HK-2 (cell line): Measurements from ENCODE around the gene HOXB8.
A peak's percentile ranks its signal among the peaks of the same experiment; 100 is the strongest.

Source experiments
- DNase-seq: peaks from one replicate; pipeline ENCODE4 v3.0.0-alpha.2; 2018; ENCODE audit not compliant: unreplicated experiment

The HOXB8 gene

GRCh38 chr17:48610282-48611211 lies 4.5 kb downstream of the HOXB8 start, which contains the start of gene HOXB7:
HOXB7 (minus strand) TSS chr17:48611017; CDS start chr17:48610918, 99 bp downstream.
- peak; percentile 82 for DNase-seq

- DNase-seq: no peak
Observed at GRCh38 chr17:48609759-48610281, 5.3 kb downstream of the HOXB8 start.

- DNase-seq: no peak
Observed at GRCh38 chr17:48609033-48609432, 6.1 kb downstream of the HOXB8 start.

GRCh38 chr17:48608494-48608834 lies 6.6 kb downstream of the HOXB8 start:
- no peak for DNase-seq

GRCh38 chr17:48606892-48607614 lies 8.0 kb downstream of the HOXB8 start:
- DNase-seq: no peak

GRCh38 chr17:48605991-48606891 lies 8.9 kb downstream of the HOXB8 start:
- no peak for DNase-seq

GRCh38 chr17:48605409-48605919 lies 9.6 kb downstream of the HOXB8 start:
- DNase-seq: no peak

GRCh38 chr17:48604770-48605329 lies 10.2 kb downstream of the HOXB8 start, which contains the start of gene HOXB6:
HOXB6 (minus strand) TSS chr17:48604986; CDS start chr17:48598150, 6,836 bp downstream.
- DNase-seq: peak; percentile 62

DNA sequence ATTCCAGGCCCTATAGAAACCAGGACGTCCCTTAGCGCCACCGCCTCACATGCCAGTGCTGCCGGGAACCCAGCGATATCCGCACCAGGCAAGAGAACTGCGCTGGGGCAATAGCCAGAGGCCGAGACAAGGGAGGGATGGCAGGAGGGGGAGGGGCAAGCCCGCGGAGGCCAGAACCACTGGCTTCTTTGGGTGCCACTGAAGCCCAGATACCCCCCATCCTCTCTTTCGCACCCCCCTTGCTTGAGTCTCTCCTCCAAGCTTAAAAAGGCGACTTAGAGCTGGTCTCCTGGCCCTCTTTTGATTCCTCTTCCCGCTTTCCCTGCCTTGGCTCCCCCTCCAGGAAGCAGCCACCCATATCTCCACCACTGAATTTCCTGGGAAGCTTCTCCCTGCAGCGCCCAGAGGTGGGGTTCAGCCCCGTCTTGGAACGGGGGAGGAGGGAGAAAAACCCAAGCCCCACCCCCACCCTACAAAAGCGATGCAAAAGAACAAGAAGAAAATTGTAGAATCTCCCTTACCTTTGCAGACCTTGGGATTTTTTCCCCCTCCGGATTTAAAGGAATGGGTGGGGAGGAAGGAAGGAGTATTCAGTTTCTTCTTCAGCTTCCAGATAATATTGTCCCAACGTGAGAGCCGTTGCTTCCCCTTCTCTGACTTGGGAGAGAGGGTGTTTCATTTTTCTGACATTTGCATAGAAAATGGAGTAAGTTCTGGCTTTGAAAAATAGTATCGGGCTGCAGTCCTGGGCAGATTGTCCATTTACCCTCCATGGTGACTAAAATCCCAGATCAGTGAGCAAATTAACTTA lies 10.9 kb downstream of the HOXB8 start:
- peak; percentile 72 for DNase-seq

GRCh38 chr17:48601539-48602425 lies 13.3 kb downstream of the HOXB8 start:
- peak; percentile 75 for DNase-seq

DNA sequence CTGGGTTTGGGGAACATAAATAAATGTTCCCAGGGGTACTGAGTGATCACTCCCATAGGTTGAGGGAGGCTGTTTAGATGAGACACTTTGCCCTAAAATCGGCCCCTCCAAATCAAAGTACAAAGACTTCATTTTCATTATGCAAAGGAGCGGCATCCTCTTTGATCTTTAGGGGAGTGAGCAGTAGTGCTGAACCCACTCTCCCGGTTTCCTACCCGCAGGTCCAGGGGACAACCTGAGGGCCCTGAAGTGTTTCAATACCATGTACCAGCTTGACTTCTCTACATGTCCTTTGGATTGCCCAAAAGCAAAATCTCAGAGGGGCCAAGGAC lies 13.9 kb downstream of the HOXB8 start:
- no peak for DNase-seq

GRCh38 chr17:48600244-48601098 lies 14.6 kb downstream of the HOXB8 start:
- peak; percentile 44 for DNase-seq

DNA sequence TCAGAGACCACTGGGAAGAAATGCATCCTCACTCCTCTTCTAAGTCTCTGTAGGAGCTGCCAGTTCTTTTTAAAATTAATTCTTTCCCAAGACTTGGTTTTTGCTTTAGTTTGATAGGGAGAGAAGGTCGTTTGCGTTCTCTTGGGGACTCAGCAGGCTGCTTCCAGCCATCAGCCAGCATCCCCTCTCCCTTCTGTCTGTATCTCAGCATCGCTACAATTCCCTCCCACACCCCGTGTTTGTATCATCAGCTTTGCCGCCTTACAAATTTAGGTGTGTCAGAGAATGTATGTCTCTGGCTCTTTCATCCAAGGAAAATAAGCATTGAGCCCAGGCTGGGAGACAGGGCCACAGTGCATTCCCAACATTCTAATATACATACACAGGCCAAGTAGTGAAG lies 15.7 kb downstream of the HOXB8 start:
- DNase-seq: no peak

DNA sequence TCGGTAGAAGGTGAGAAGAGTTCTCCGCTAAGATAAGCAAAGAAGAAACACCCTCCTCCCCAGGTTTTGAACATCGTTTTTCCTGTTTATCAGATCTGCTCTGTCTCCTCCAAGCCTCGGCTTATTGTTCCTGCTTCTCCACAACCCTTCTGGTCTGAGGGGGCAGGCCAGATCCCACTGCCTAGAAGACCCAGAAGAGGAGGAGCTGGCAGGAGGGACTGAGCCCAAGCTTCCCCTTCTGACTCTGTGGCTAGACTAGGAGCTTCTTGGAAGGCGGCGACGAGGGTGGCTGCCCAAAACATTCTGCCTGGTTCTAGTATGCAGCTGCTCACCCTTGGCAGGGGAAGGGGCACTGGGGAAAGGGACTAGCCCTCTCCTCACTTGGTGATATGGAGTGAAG lies 16.4 kb downstream of the HOXB8 start:
- DNase-seq: no peak

GRCh38 chr17:48597778-48598631 lies 17.1 kb downstream of the HOXB8 start:
- DNase-seq: peak; percentile 57

GRCh38 chr17:48597528-48597777 lies 17.6 kb downstream of the HOXB8 start:
- DNase-seq: no peak

DNA sequence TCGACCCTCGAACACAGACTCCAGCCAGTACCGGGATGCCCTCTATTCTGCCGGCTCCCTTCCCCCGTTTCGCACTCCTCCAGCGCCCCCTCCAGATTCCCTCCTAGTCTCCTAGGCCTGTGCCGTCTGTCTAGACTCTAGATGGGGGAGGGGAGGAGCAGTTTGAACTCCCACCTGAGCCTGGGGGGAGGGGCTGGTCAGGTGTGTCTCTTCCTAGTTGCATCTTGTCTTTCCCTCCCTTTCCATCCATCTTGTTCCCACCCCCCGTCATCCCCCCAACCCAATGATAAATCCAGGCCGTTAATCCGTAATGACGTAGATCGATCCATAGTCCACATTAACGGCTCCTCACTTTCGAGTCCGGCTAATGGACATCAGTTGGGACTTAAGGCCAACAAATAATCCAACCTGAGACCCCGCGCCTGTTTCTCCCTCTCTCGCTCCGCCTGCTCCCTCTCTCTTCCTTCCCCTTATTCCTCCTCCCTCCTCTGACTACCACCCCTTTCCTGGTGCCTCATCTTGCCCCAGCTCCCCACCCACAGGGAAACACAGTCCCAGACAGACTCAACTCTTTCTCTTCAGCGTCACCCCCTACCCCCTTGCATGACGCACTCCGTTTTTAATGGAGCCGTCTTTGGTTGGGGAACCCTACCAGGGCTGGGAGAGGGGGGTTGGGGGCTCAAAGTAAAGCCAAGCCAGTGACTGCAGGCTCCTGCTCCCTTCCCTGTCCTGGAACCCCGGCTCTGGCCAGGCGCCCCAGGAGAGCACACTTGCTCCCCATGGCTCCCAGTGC lies 18.2 kb downstream of the HOXB8 start:
- DNase-seq: no peak
